ENCODE measurements around the gene CTNND2.
"Not testable (repeated sequence)": the region's sequence is repeated elsewhere in the genome, so short reads cannot be mapped to it uniquely, and the experiment has no call there.

Gene CTNND2

GRCh38 chr5:11679676-11680075 is 224.6 kb downstream of the CTNND2 start:
- DNase-seq (ENCODE audit: low read depth, low spot score) = no peak

- no peak for DNase-seq (ENCODE audit: low read depth, low spot score)
These were observed 229.1 kb downstream of the CTNND2 start for GRCh38 chr5:11675184-11675583.

DNA sequence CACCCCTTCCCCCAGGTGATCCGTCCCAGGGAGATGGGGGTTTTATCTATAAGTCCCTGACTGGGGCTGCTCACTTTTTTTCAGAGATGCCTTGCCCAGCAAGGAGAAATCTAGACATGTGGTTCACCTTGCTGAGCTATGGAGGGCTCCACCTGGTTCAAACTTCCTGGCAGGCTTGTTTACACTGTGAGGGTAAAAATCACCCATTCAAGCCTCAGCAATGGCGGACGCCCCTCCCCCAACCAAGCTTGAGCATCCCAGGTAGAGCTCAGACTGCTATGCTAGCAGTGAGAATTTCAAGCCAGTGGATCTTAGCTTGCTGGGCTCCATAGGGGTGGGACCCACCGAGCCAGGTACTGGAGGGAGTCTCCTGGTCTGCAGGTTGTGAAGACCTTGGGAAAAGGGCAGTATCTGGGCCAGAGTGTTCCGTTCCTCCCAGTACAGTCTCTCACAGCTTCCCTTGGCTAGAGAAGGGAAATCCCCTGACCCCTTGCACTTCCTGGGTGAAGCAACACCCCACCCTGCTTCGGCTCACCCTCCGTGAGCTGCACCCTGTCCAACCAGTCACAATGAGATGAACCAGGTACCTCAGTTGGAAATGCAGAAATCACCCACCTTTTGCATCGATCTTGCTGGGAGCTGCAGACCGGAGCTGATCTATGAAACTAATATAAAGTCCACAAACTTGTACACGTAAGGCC is 231.7 kb downstream of the CTNND2 start:
- DNase-seq (ENCODE audit: low read depth, low spot score) = no peak

GRCh38 chr5:11658376-11658775 is 245.9 kb downstream of the CTNND2 start:
- no peak for DNase-seq (ENCODE audit: low read depth, low spot score)

DNA sequence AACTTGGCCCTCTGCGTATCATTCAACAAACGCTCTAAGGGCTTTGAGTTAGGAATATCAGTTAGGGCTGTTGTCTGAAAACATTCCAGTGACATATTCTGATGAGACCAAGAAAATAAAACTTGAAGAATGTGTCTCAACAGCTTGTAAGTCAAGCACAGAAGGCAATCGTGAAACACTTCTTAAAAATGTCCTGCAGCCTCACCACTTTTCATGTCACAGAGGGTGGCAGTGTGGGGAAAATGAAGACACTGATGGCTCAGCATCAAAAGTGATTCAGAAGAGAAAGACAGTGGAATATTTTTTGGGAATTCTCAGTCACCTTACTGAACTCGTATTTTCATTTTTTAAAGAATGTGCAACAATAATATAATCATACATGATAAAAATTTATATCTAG is 247.3 kb downstream of the CTNND2 start:
- DNase-seq (ENCODE audit: low read depth, low spot score) = no peak

- no peak for DNase-seq (ENCODE audit: low read depth, low spot score)
These were observed 248.6 kb downstream of the CTNND2 start for GRCh38 chr5:11655681-11656080.

GRCh38 chr5:11650936-11651335 is 253.3 kb downstream of the CTNND2 start:
- no peak for DNase-seq (ENCODE audit: low read depth, low spot score)

GRCh38 chr5:11646141-11646540 is 258.1 kb downstream of the CTNND2 start:
- no peak for DNase-seq (ENCODE audit: low read depth, low spot score)

DNA sequence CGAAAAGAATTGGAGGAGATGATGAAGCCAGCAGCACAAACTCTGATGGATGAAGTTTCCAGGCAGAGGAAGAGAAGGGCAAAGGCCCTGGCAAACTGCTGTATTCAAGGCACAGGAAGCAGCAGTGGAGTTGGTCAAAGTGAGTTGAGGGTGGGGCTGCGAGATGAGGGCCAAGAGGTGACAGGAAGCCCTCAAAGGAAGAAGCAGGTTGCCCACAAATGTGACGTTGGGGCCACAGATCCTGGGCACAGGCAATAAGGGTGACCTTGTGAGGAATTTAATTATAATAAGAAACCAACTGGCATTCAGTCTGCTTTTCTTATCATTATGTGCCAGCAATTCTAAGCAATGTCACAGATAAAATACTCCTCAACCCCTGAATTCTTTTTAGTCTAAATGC is 261.8 kb downstream of the CTNND2 start:
- no peak for DNase-seq (ENCODE audit: low read depth, low spot score)

GRCh38 chr5:11640158-11640873 is 263.9 kb downstream of the CTNND2 start:
- no peak for DNase-seq (ENCODE audit: low read depth, low spot score)

GRCh38 chr5:11622785-11623184 is 281.5 kb downstream of the CTNND2 start:
- DNase-seq (ENCODE audit: low read depth, low spot score) = no peak

DNA sequence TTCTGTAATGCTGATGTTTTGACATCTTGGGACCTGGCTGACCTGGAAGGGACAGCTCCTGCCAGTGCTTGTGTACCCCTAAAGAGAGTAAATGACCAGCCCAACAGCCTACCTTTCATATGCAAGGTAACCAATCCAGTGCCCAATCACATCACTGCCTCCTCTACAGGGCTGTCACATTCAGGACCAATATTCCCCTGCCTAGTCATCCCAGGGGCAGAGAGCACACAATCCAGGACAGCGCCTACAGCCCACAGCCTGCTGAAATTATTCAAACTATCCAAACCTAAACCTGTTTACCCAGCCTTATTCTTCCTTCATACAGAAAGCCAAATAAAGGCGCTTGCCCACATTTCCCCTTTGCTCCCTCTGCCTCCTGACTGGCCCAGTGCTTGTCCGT is 284.1 kb downstream of the CTNND2 start:
- DNase-seq (ENCODE audit: low read depth, low spot score) = no peak

DNA sequence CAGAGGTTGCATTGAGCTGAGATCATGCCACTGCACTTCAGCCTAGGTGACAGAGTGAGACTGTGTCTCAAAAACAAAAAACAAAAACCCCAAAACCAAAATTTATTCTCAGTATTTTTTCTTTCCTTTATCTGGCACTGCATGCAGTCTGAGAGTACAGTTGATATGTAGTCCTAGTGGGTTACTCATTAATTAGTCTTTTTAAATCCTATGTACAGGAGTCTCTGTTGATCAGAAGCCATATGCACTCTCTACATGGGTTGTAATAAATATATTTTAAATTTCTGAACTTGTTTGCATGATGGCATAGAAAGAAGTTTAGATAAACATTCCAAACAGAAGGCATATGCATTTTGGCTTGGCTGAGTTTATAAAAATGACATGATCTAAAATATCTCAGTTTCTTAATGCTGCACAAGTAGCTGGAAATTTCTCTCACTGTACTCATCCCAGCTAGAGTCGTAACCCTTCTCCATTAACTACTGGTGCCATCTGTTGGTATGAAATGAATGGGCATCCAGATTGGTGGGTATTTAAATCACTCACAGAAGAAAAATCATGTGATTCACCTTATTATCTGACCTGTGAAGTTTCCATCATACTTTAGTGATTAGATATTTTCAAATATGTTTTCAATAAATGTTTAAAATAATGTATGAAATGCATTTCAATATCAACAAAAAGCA is 284.8 kb downstream of the CTNND2 start:
- no peak for DNase-seq (ENCODE audit: low read depth, low spot score)

GRCh38 chr5:11617080-11617479 is 287.2 kb downstream of the CTNND2 start:
- DNase-seq (ENCODE audit: low read depth, low spot score) = no peak

- DNase-seq (ENCODE audit: low read depth, low spot score) = not testable (repeated sequence)
These were observed 287.6 kb downstream of the CTNND2 start for GRCh38 chr5:11616624-11617023.

DNA sequence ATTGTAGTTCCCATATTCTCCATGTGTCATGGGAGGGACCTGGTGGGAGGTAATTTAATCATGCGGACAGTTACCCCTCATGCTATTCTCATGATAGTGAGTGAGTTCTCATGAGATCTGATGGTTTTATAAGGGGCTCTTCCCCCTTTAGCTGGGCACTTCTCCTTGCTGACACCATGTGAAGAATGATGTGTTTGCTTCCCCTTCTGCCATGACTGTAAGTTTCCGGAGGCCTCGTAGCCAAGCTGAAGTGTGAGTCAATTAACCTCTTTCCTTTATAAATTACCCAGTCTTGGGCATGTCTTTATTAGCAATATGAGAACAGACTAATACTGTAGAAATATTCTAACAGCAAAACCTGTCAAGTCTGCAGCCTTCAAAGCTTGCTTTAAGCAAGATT is 293.2 kb downstream of the CTNND2 start:
- DNase-seq (ENCODE audit: low read depth, low spot score) = no peak

DNA sequence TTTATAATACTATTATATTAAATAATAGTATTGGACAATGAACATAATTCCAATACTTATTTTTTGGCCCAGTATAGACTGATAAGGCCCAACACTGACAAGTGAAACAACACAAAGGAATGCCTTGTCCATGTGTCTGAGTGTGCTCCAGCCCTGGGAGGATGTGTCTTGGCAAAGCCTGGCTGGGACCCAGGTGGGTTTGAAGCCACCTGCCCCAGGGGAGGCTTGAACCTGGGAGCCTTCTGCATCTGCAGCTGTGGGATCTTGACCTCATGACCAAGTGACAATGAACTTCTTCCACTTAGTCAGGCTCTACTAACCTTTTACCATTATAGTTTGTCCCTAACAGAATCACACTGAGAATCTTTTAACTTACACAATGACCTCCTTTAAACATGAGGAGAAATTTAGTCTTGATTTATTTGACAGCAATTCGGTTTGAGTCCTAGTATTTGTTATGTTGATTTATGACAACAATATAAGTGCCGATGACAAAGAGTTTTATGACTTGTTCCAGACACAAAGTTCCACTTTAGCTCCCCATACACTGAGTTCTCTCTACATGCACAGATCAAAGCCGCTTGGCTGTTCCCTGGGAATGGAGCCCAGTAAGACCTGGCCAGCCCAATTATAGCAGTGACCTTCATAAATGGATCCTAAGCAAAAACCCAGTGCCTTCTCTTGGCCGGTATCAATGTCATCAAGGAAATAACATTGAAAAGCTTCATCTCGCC is 294.5 kb downstream of the CTNND2 start:
- no peak for DNase-seq (ENCODE audit: low read depth, low spot score)

DNA sequence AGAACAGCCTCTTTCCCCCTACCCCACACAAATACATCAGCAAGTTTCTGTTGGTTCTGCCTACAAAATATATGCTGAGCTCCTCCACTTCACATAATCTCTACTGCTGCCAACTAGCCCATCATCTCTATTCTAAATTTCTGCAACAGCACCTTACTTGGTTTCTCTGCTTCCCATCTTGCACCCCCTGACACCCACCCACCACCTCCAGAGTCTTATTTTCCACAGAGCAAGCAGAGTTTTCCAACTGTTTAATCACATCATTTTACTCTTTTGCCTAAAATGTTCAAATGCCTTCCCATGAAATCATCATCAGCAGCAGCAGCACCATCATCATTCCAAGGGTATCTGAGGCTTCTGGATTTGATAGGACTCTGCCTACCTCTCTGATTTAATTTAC is 295.7 kb downstream of the CTNND2 start:
- DNase-seq (ENCODE audit: low read depth, low spot score) = no peak

DNA sequence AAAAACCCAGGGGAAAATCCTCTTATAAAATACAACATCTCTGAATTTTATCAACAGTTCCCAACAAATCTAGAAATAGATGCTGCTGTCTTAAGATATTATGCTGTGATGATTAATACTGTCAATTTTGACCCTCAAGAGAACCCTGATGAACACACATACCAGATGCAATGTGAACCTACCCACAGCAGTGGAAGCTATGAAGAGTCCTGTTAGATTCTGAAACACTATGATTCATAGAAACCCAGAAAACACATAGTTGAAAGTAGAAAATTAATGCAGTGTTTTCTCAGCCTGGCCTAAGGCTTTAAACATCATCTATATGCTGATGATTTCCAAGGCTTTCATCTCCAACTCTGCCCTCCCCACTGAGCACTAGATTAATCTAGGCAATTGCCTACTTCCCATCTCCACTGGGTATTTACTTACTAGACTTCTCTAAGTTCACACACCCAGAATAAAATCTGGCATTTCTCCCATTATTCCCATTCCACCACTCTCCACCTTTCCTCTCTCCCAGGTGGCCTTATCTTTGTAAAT is 296.2 kb downstream of the CTNND2 start:
- no peak for DNase-seq (ENCODE audit: low read depth, low spot score)

DNA sequence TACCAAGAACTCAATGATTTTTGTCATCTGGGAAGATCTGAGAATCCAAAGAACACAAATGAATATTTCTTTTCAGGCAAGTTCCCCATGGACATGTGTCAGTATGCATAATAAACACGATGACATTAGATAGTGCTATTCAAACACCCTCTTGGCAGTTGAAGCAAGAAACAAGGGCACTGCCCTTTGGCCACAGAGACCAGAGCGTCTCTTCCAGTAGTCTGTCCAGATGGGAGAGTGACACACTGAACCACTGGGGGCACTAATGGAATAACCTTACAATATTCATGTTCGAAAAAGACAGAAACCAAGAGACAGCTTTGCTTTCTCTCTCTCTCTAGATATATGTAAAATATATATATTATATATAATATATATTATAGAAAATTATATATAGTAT is 301.9 kb downstream of the CTNND2 start:
- no peak for DNase-seq (ENCODE audit: low read depth, low spot score)

- DNase-seq (ENCODE audit: low read depth, low spot score) = no peak
These were observed 304.7 kb downstream of the CTNND2 start for GRCh38 chr5:11599499-11599898.

DNA sequence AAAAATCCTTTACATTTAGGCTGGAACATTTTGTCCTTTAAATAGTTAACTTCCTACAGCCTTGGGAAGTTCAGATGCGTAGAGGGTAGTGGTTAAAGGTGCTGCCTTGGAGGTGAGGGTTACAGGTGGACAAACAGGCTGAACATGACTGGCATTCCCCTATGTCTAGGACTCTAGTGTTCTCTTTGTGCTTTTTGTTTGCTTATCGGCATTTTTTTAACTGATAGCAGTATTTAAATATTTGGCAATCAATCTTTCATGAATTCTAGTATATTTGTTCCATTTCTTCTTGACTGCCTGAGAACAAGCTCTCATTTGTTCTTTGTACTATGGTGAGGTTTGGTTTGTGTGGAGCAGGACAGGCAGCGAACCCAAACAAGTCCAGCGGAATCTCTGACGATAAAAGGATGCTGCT is 307.6 kb downstream of the CTNND2 start:
- DNase-seq (ENCODE audit: low read depth, low spot score) = no peak

Data from smooth muscle cell of the brain vasculature (primary cell).